Keratinocyte (primary cell): ENCODE results near the gene CTNNA2. TPM values are rescaled to one million over a fixed set of nuclear protein-coding genes. Genes with fewer than 3 reads are reported as not detected.

Experiments used
- DNase-seq: peaks from one replicate; pipeline ENCODE4 v3.0.0-alpha.2; 2011; ENCODE audit warnings: low read depth, missing footprints, low spot score
- FAIRE-seq: peaks from 2 replicates; lab custom pipeline; 2011; peaks lifted over from hg19 to GRCh38; lab: Jason Lieb, UNC
- H2AFZ ChIP-seq: 2 replicates; pipeline ENCODE4 v1.6.0; 2012; ENCODE audit warnings: low read length, control low read depth, inconsistent platforms; ENCODE audit not compliant: control insufficient read depth
- H3K27ac ChIP-seq: 2 replicates; pipeline ENCODE4 v1.5.1; 2011; ENCODE audit warnings: low read length; ENCODE audit not compliant: control insufficient read depth, insufficient read depth
- H3K27me3 ChIP-seq: 3 replicates; pipeline ENCODE4 v1.6.0; 2011; ENCODE audit warnings: low read length; ENCODE audit not compliant: control insufficient read depth, insufficient read depth; ENCODE audit errors: extremely low read depth
- H3K36me3 ChIP-seq, 2 experiments: 2 replicates in 1 of 2; 3 replicates in 1 of 2; pipeline ENCODE4 v1.5.1; 2011; ENCODE audit warnings: low read length in 2 of 2, mild to moderate bottlenecking in 1 of 2; ENCODE audit not compliant: control insufficient read depth in 2 of 2, insufficient read depth in 2 of 2; ENCODE audit errors: extremely low read depth in 1 of 2
- H3K4me1 ChIP-seq: 3 replicates; pipeline ENCODE4 v1.5.1; 2011; ENCODE audit warnings: low read length; ENCODE audit not compliant: control insufficient read depth, insufficient read depth; ENCODE audit errors: extremely low read depth
- H3K4me2 ChIP-seq: 3 replicates; pipeline ENCODE4 v1.6.0; 2011; ENCODE audit warnings: low read depth, low read length; ENCODE audit not compliant: control insufficient read depth, insufficient read depth; ENCODE audit errors: extremely low read depth
- H3K4me3 ChIP-seq, 3 experiments: fragments of 200-600 bp in 1 of 3; sonication (generic) in 1 of 3; 2 replicates in 2 of 3; 3 replicates in 1 of 3; pipeline ENCODE4 v1.5.1; 2011 to 2016; ENCODE audit warnings: low read length in 3 of 3, mild to moderate bottlenecking in 3 of 3, control low read depth in 2 of 3, inconsistent platforms in 1 of 3, low read depth in 1 of 3, mixed read lengths in 1 of 3, mixed run types in 1 of 3, moderate library complexity in 1 of 3; ENCODE audit not compliant: control insufficient read depth in 2 of 3, insufficient read depth in 2 of 3; ENCODE audit errors: extremely low read depth in 1 of 3
- H3K79me2 ChIP-seq: 2 replicates; pipeline ENCODE4 v1.6.0; 2012; ENCODE audit warnings: low read length; ENCODE audit not compliant: control insufficient read depth, insufficient read depth
- H3K9ac ChIP-seq: 3 replicates; pipeline ENCODE4 v1.6.0; 2011; ENCODE audit warnings: low read length; ENCODE audit not compliant: control insufficient read depth, insufficient read depth; ENCODE audit errors: extremely low read depth
- H3K9me1 ChIP-seq: 3 replicates; pipeline ENCODE4 v1.6.0; 2011; ENCODE audit warnings: low read length; ENCODE audit not compliant: control insufficient read depth, insufficient read depth; ENCODE audit errors: extremely low read depth
- H3K9me3 ChIP-seq: 2 replicates; pipeline ENCODE4 v1.5.1; 2012; ENCODE audit warnings: low read depth, low read length; ENCODE audit not compliant: control insufficient read depth
- H4K20me1 ChIP-seq: 3 replicates; pipeline ENCODE4 v1.6.0; 2011; ENCODE audit warnings: low read length; ENCODE audit not compliant: control insufficient read depth, insufficient read depth; ENCODE audit errors: extremely low read depth
- CTCF ChIP-seq, 3 experiments: IDR thresholded peaks in 1 of 3; conservative IDR thresholded peaks in 1 of 3; optimal IDR thresholded peaks in 1 of 3; 2 replicates in 2 of 3; 3 replicates in 1 of 3; pipeline versions ENCODE3 to v1.5.1; 2011; ENCODE audit warnings: low read length in 3 of 3, mild to moderate bottlenecking in 3 of 3, moderate library complexity in 2 of 3, control low read depth in 1 of 3, inconsistent platforms in 1 of 3; ENCODE audit not compliant: insufficient read depth in 2 of 3; ENCODE audit errors: extremely low read depth in 1 of 3
- EZH2 ChIP-seq: IDR thresholded peaks from one replicate; pipeline ENCODE4 v1.6.1; 2012; ENCODE audit warnings: inconsistent platforms, mild to moderate bottlenecking, low read length, moderate library complexity
- dilution Hi-C: fragments of 300-500 bp; cut with MboI; formaldehyde crosslinking; loops from one replicate; pipeline ENCODE4 v1.7.0; 2020; ENCODE audit warnings: low sequenced_read_pairs; ENCODE audit not compliant: extremely low pct_ligation_motif_present
- polyA plus RNA-seq, 5 experiments: library from polyadenylated mRNA; depleted of rRNA in 3 of 5; stranded (reverse) in 3 of 5; stranded (forward) in 1 of 5; unstranded in 1 of 5; fragments of >200 nt; gene quantifications; 1 replicate in 1 of 5; 2 replicates in 3 of 5; 3 replicates in 1 of 5; pipeline versions ENCODE4 v1.2.1 to v1.2.3, GENCODE V29; 2011 to 2012; ENCODE audit warnings: missing spikeins in 2 of 5, low read depth in 1 of 5, low replicate concordance in 1 of 5

The CTNNA2 gene
- polyA plus RNA-seq, 1 donor (not counting 4 experiments of a cell fraction or from before 2014, with no cell fraction given), result not detected

- FAIRE-seq (no peak), DNase-seq (no peak)
- no peaks in the 10 kb centered on the region for H3K9me1 ChIP-seq
- H3K79me2 ChIP-seq, result no peaks in the 10 kb centered on the region
- no peaks in the 10 kb centered on the region for H3K4me1 ChIP-seq
- H3K4me2 ChIP-seq, result no peak overlapping the region
- no peaks in the 10 kb centered on the region for H4K20me1 ChIP-seq
- H3K36me3 ChIP-seq, result no peaks in the 10 kb centered on the region
- dilution Hi-C loops, result no loop called here
- H3K27me3 ChIP-seq, result no peaks in the 10 kb centered on the region
- H3K9ac ChIP-seq, result no peak overlapping the region
- H3K4me3 ChIP-seq, result no peak overlapping the region
- TF ChIP-seq CTCF (optimal IDR thresholded peaks at IDR 0.05 in 1 of 3, IDR thresholded peaks at IDR 0.05 in 1 of 3, conservative IDR thresholded peaks at IDR 0.05 in 1 of 3; ENCODE audit: extremely low read depth in 1 of 3, insufficient read depth in 2 of 3, low read length in 3 of 3), result no peak
- no peak for TF ChIP-seq EZH2
- H3K27ac ChIP-seq, result no peak overlapping the region
- H2AFZ ChIP-seq, result no peak overlapping the region
- no peaks in the 10 kb centered on the region for H3K9me3 ChIP-seq
These were observed 1111.2 kb downstream of the CTNNA2 start for GRCh38 chr2:80624062-80624461.

- H3K9me3 ChIP-seq, result no peaks in the 10 kb centered on the region
- no peak overlapping the region for H3K4me2 ChIP-seq
- no peak for TF ChIP-seq EZH2
- TF ChIP-seq CTCF (optimal IDR thresholded peaks at IDR 0.05 in 1 of 3, IDR thresholded peaks at IDR 0.05 in 1 of 3, conservative IDR thresholded peaks at IDR 0.05 in 1 of 3; ENCODE audit: extremely low read depth in 1 of 3, insufficient read depth in 2 of 3, low read length in 3 of 3), result no peak
- no peaks in the 10 kb centered on the region for H3K9me1 ChIP-seq
- H3K27ac ChIP-seq, result no peak overlapping the region
- H3K4me1 ChIP-seq, result no peaks in the 10 kb centered on the region
- dilution Hi-C loops, result no loop called here
- no peaks in the 10 kb centered on the region for H3K36me3 ChIP-seq
- no peak overlapping the region for H2AFZ ChIP-seq
- no peaks in the 10 kb centered on the region for H3K79me2 ChIP-seq
- FAIRE-seq, result no peak
- H3K27me3 ChIP-seq, result no peaks in the 10 kb centered on the region
- no peak for DNase-seq
- H3K4me3 ChIP-seq, result no peak overlapping the region
- no peak overlapping the region for H3K9ac ChIP-seq
- no peaks in the 10 kb centered on the region for H4K20me1 ChIP-seq
These were observed 1121.7 kb downstream of the CTNNA2 start for GRCh38 chr2:80634590-80634989.
